Activated CD4-positive, alpha-beta memory T cell treated with anti-CD3 and anti-CD28 coated beads for 36 hours (primary cell): ENCODE data around the gene PCBP4. TPM values are rescaled to one million over a fixed set of nuclear protein-coding genes. Genes with fewer than 3 reads are reported as not detected.

Source experiments
- CTCF ChIA-PET: fragments of 350-600 bp; sonication (Branson Sonifier 250); formaldehyde crosslinking; loops from one replicate; lab custom pipeline; 2021; ENCODE audit warnings: antibody characterized with exemption, inconsistent platforms; lab: Charles Lee
- POLR2A ChIA-PET: fragments of 350-600 bp; sonication (Branson Sonifier 250); formaldehyde crosslinking; loops from one replicate; lab custom pipeline; 2021; ENCODE audit warnings: antibody characterized with exemption; lab: Charles Lee
- DNase-seq: peaks from one replicate; pipeline ENCODE4 v3.0.0-alpha.2; 2020
- H3K27ac Mint-ChIP-seq: one replicate; pipeline ENCODE4 v1.8.0; 2021; ENCODE audit warnings: mixed read lengths
- H3K27me3 Mint-ChIP-seq: one replicate; pipeline ENCODE4 v1.8.0; 2021; ENCODE audit warnings: mixed read lengths
- H3K36me3 Mint-ChIP-seq: one replicate; pipeline ENCODE4 v1.8.0; 2021; ENCODE audit warnings: mixed read lengths
- H3K4me1 Mint-ChIP-seq: one replicate; pipeline ENCODE4 v1.8.0; 2021; ENCODE audit warnings: low read depth, mixed read lengths
- H3K4me3 Mint-ChIP-seq: one replicate; pipeline ENCODE4 v1.8.0; 2021; ENCODE audit warnings: mild to moderate bottlenecking, mixed read lengths
- H3K9me3 Mint-ChIP-seq: one replicate; pipeline ENCODE4 v1.8.0; 2021; ENCODE audit warnings: mixed read lengths
- intact Hi-C: fragments of 100-400 bp; cut with micrococcal nuclease; formaldehyde crosslinking; loops from one replicate; pipeline ENCODE4 v1.15.1; 2023
- total RNA-seq, 2 experiments: library from RNA; stranded (reverse); gene quantifications; one replicate each; pipeline ENCODE4 v1.2.3, GENCODE V29; 2021

Gene PCBP4
- total RNA-seq, 2 experiments from 2014 or later: 17.3 to 19.3 TPM

- intact Hi-C loops: loop anchor here (10.0 kb wide), 2 partner anchors 296 to 466 kb away; partner anchors contain the start of genes DCAF1 and TEX264
- POLR2A ChIA-PET: interaction anchor here (1.5 to 1.9 kb wide), 2 partner anchors 11 to 25 kb away, joined by 3 to 12 read pairs; partner anchors contain the start of gene RPL29
Observed at GRCh38 chr3:51970606-51971300, 3.5 kb upstream of the PCBP4 start.

GRCh38 chr3:51969841-51970240, 2.6 kb upstream of the PCBP4 start:
- no peaks in the 10 kb centered on the region for H3K27me3 Mint-ChIP-seq
- H3K4me1 Mint-ChIP-seq: peaks cover 30% of the 10 kb centered on the region
- H3K4me3 Mint-ChIP-seq: no peak overlapping the region
- intact Hi-C loops: loop anchor here (10.0 kb wide), 2 partner anchors 295 to 465 kb away; partner anchors contain the start of genes DCAF1 and TEX264
- POLR2A ChIA-PET: interaction anchor here (0.9 to 1.9 kb wide), 3 partner anchors 12 to 28 kb away, joined by 3 to 12 read pairs (median 3); partner anchors contain the start of genes PARP3, RPL29 and RRP9
- no peaks in the 10 kb centered on the region for H3K9me3 Mint-ChIP-seq
- CTCF ChIA-PET: interaction anchor here (0.9 to 2.1 kb wide), 3 partner anchors 12 to 84 kb away, joined by 3 to 11 read pairs (median 3); partner anchors contain the start of genes PARP3 and RRP9
- no peak overlapping the region for H3K27ac Mint-ChIP-seq
- DNase-seq: no peak
- peaks cover 2% of the 10 kb centered on the region for H3K36me3 Mint-ChIP-seq

More at GRCh38 chr3:51970606-51971300, 3.5 kb upstream of the PCBP4 start:
- no peaks in the 10 kb centered on the region for H3K9me3 Mint-ChIP-seq
- H3K36me3 Mint-ChIP-seq: peaks cover 2% of the 10 kb centered on the region
- peaks cover 34% of the 10 kb centered on the region for H3K4me1 Mint-ChIP-seq
- H3K4me3 Mint-ChIP-seq: no peak overlapping the region
- H3K27me3 Mint-ChIP-seq: no peaks in the 10 kb centered on the region
- no peak for DNase-seq
- CTCF ChIA-PET: interaction anchor here (0.8 to 2.1 kb wide), 2 partner anchors 12 to 29 kb away, joined by 4 to 11 read pairs; partner anchors contain the start of genes PARP3 and RRP9
- no peak overlapping the region for H3K27ac Mint-ChIP-seq

DNA sequence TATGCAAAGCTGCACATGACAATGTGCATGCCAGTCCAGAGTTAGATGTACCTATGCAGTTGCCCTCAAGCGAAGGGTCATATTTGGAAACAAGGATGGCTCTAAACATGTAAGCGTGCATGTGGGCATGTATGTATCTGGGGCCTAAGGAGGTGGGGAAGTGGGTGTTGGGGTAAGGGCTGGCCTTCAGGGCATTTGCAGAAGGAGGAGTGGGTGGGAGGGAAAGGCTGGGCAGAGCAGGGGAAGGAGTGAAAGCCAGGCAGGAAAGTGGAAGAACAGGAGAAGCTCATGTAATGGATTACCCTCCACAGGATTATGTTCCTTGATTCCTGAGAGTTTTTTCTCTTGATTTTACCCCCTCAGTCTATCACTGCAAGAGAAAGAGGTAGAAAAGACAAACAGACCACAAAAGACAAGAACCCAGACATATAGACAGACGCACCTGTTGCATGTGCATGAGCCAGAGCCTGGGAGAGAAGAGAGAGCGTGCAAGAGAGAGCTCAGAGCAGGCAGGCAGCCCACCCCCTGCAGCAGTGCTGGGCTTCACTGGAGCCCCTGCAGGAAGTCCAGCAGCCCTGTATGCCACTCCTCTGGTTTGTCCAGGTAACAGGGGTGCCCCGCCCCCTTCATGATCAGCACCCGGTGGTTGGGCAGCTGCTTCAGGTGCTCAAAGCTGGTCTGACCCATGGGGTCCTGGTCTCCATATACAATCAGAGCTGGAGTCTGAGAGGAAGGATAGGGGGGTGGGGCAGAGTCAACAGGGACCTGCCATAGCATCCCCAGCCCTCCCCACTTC, 1.8 kb upstream of the PCBP4 start:
- intact Hi-C loops: no loop called here
- POLR2A ChIA-PET: interaction anchor here (0.9 to 1.9 kb wide), 3 partner anchors 13 to 27 kb away, joined by 3 to 12 read pairs (median 3); partner anchors contain the start of genes PARP3 and RRP9
- no peak overlapping the region for H3K4me3 Mint-ChIP-seq
- peaks cover 2% of the 10 kb centered on the region for H3K36me3 Mint-ChIP-seq
- CTCF ChIA-PET: interaction anchor here (0.9 to 2.1 kb wide), 3 partner anchors 13 to 85 kb away, joined by 3 to 11 read pairs (median 3); partner anchors contain the start of genes PARP3 and RRP9
- H3K27me3 Mint-ChIP-seq: no peaks in the 10 kb centered on the region
- H3K4me1 Mint-ChIP-seq: peaks cover 27% of the 10 kb centered on the region
- no peak for DNase-seq
- H3K9me3 Mint-ChIP-seq: no peaks in the 10 kb centered on the region
- H3K27ac Mint-ChIP-seq: no peak overlapping the region

- Mint-ChIP-seq H3K4me1 (peaks cover 23% of the 10 kb centered on the region), H3K9me3 (no peaks in the 10 kb centered on the region), H3K27ac (peak overlapping the region; percentile 45), H3K36me3 (no peaks in the 10 kb centered on the region), H3K27me3 (no peaks in the 10 kb centered on the region), H3K4me3 (peak overlapping the region; percentile 81)
- ChIA-PET POLR2A (interaction anchor here (1.5 to 2.2 kb wide), 2 partner anchors 15 to 26 kb away, joined by 3 to 8 read pairs; partner anchors contain the start of gene ACY1), CTCF (interaction anchor here (1.2 to 3.9 kb wide), 3 partner anchors 15 to 26 kb away, joined by 4 to 21 read pairs (median 11); partner anchors contain the start of genes ACY1, PARP3 and RRP9)
- intact Hi-C loops: no loop called here
- DNase-seq: no peak
Observed at GRCh38 chr3:51968170-51968775, 1.0 kb upstream of the PCBP4 start.

GRCh38 chr3:51966922-51967383, 301 bp downstream of the PCBP4 start:
- Mint-ChIP-seq H3K27me3 (no peaks in the 10 kb centered on the region), H3K9me3 (no peaks in the 10 kb centered on the region), H3K27ac (peak overlapping the region; percentile 33), H3K4me3 (peak overlapping the region; percentile 77), H3K4me1 (peaks cover 18% of the 10 kb centered on the region), H3K36me3 (no peaks in the 10 kb centered on the region)
- CTCF ChIA-PET: interaction anchor here (3.9 kb wide), 1 partner anchor 25 kb away, joined by 21 read pairs; the partner anchor contains the start of genes PARP3 and RRP9
- no peak for DNase-seq
- intact Hi-C loops: no loop called here
- POLR2A ChIA-PET: interaction anchor here (0.7 to 2.2 kb wide), 3 partner anchors 16 to 156 kb away, joined by 3 to 8 read pairs (median 3); partner anchors contain the start of gene ACY1

DNA sequence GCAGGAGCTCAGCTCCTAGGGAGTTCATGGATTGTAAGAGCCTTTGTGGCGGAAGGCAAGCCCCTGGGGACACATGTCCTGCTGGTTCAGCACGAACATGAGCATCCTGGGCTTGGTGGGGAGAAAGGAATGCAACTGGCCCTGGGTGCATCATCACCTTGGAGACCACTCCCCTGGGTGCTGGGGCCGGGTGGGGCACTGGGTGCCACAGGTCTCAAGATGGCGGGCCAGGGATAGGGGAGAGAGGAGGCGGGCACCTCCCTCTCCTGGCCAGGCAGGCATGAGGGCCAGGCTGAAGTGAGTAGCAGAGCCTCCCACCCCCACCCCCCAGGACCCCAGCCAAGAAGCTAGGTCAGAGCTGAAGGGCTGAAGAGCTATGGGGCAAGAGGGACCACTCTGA, 768 bp downstream of the PCBP4 start:
- Mint-ChIP-seq H3K27me3 (no peaks in the 10 kb centered on the region), H3K27ac (peak overlapping the region; percentile 33), H3K4me1 (peaks cover 18% of the 10 kb centered on the region), H3K4me3 (peak overlapping the region; percentile 77), H3K36me3 (no peaks in the 10 kb centered on the region), H3K9me3 (no peaks in the 10 kb centered on the region)
- CTCF ChIA-PET: interaction anchor here (3.9 kb wide), 1 partner anchor 24 kb away, joined by 21 read pairs; the partner anchor contains the start of genes PARP3 and RRP9
- POLR2A ChIA-PET: interaction anchor here (0.7 to 2.2 kb wide), 2 partner anchors 16 to 155 kb away, joined by 3 to 8 read pairs; partner anchors contain the start of gene ACY1
- DNase-seq: no peak
- intact Hi-C loops: no loop called here

GRCh38 chr3:51966016-51966415, 1.2 kb downstream of the PCBP4 start:
- intact Hi-C loops: no loop called here
- H3K36me3 Mint-ChIP-seq: peaks cover 1% of the 10 kb centered on the region
- H3K27me3 Mint-ChIP-seq: no peaks in the 10 kb centered on the region
- no peak for DNase-seq
- peaks cover 15% of the 10 kb centered on the region for H3K4me1 Mint-ChIP-seq
- no peaks in the 10 kb centered on the region for H3K9me3 Mint-ChIP-seq
- POLR2A ChIA-PET: interaction anchor here (0.6 to 2.2 kb wide), 3 partner anchors 8 to 26 kb away, joined by 3 to 8 read pairs (median 6); partner anchors contain the start of genes ABHD14B and ACY1
- CTCF ChIA-PET: interaction anchor here (2.8 to 3.9 kb wide), 2 partner anchors 9 to 24 kb away, joined by 18 to 21 read pairs; partner anchors contain the start of genes ABHD14A, ABHD14B, PARP3 and RRP9
- H3K27ac Mint-ChIP-seq: no peak overlapping the region
- H3K4me3 Mint-ChIP-seq: peak overlapping the region; percentile 77

GRCh38 chr3:51964521-51964920, 2.7 kb downstream of the PCBP4 start:
- CTCF ChIA-PET: interaction anchor here (1.3 to 3.9 kb wide), 3 partner anchors 10 to 22 kb away, joined by 3 to 21 read pairs (median 18); partner anchors contain the start of genes ABHD14A, ABHD14B, PARP3 and RRP9
- no peak for DNase-seq
- no peaks in the 10 kb centered on the region for H3K9me3 Mint-ChIP-seq
- intact Hi-C loops: no loop called here
- H3K4me1 Mint-ChIP-seq: peaks cover 12% of the 10 kb centered on the region
- no peak overlapping the region for H3K27ac Mint-ChIP-seq
- H3K4me3 Mint-ChIP-seq: no peak overlapping the region
- peaks cover 2% of the 10 kb centered on the region for H3K36me3 Mint-ChIP-seq
- H3K27me3 Mint-ChIP-seq: no peaks in the 10 kb centered on the region
- POLR2A ChIA-PET: interaction anchor here (0.8 to 1.5 kb wide), 2 partner anchors 9 to 31 kb away, joined by 3 to 6 read pairs; partner anchors contain the start of genes ABHD14B and RPL29

DNA sequence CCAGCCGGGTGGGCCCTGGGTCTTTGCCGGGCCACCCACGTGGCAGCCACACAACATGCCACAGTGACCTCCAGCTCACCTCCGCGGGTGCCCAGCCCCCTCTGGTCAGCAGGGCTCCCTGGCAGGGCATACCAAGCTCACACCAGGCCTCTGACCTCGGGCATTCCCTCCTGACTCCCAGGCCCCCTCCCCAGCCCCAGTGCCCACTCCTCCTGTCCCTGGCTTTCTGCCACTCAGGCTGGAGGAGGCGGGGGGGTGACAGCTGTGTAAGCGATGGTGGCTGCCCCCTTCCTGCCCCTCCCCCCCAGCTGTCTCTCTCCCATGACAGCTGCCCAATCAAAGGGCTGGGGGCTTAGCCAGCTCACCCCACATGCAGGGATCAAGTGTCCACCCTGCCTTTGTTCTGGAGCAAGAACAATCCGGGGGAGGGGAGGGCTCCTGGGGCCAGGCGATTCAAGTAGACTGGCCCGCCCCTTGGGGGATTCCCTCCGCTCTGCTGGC, 3.3 kb downstream of the PCBP4 start:
- Mint-ChIP-seq H3K27me3 (no peaks in the 10 kb centered on the region), H3K27ac (no peak overlapping the region), H3K36me3 (peaks cover 2% of the 10 kb centered on the region), H3K4me1 (peaks cover 12% of the 10 kb centered on the region), H3K4me3 (no peak overlapping the region), H3K9me3 (no peaks in the 10 kb centered on the region)
- intact Hi-C loops: no loop called here
- no peak for DNase-seq
- ChIA-PET CTCF (interaction anchor here (1.3 to 2.8 kb wide), 2 partner anchors 10 to 11 kb away, joined by 3 to 18 read pairs; partner anchors contain the start of genes ABHD14A and ABHD14B), POLR2A (no interaction called here)

DNA sequence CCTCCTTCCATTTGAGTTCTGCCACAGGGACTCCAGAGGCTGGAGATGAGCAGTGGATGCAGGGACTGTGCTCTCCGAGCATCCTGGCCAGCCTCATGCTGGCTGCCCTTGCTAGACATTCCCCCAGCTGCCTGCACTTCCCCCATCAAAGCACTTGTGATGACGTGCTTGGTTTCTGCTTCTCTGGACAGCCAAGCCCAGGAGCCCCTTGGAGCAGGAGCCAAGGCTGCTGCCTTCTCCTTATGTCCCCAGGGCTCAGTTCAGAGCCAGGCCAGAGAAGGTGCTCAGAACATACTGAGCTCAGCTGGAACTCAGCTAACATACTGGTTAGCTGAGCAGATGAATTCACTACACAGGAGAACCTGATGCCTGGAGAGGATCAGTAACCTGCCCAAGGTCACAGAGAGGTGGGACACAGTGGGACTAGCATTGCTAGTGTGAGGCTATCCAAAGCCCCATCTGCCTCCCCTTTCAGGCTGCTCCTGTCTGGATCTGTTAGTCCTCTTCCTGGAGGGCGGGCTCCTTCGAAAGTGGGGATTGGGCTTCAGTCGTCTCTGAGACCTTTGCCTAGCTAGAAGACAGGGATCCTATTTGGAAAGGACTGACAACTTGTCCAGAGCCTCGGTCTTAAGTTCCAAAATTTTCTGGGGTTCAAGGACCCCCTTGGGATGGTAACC, 4.3 kb downstream of the PCBP4 start:
- no peaks in the 10 kb centered on the region for H3K27me3 Mint-ChIP-seq
- ChIA-PET POLR2A (interaction anchor here (1.1 kb wide), 1 partner anchor 11 kb away, joined by 3 read pairs; the partner anchor contains the start of gene ABHD14B), CTCF (interaction anchor here (1.0 to 2.8 kb wide), 3 partner anchors 11 to 21 kb away, joined by 4 to 18 read pairs (median 5); partner anchors contain the start of genes ABHD14A, ABHD14B and RRP9)
- no peak for DNase-seq
- H3K36me3 Mint-ChIP-seq: peaks cover 4% of the 10 kb centered on the region
- no peak overlapping the region for H3K27ac Mint-ChIP-seq
- peaks cover 9% of the 10 kb centered on the region for H3K4me1 Mint-ChIP-seq
- intact Hi-C loops: no loop called here
- no peak overlapping the region for H3K4me3 Mint-ChIP-seq
- no peaks in the 10 kb centered on the region for H3K9me3 Mint-ChIP-seq
